HEK293T (cell line): ENCODE results near the gene CADM1.

Experiments
- ARNT ChIP-seq: fragments of 450-650 bp; IDR thresholded peaks from 2 replicates; pipeline ENCODE4 v1.6.1; 2017; ENCODE audit warnings: mild to moderate bottlenecking
- BHLHE40 ChIP-seq: fragments of 450-650 bp; IDR thresholded peaks from 2 replicates; pipeline ENCODE4 v1.6.1; 2016; ENCODE audit warnings: mild to moderate bottlenecking, moderate library complexity, borderline replicate concordance
- HDGF ChIP-seq: fragments of 450-650 bp; IDR thresholded peaks from 2 replicates; pipeline ENCODE4 v1.6.1; 2017; ENCODE audit warnings: antibody characterized with exemption, borderline replicate concordance
- SP1 ChIP-seq: fragments of 450-650 bp; IDR thresholded peaks from 2 replicates; pipeline ENCODE4 v1.6.1; 2017

DNA sequence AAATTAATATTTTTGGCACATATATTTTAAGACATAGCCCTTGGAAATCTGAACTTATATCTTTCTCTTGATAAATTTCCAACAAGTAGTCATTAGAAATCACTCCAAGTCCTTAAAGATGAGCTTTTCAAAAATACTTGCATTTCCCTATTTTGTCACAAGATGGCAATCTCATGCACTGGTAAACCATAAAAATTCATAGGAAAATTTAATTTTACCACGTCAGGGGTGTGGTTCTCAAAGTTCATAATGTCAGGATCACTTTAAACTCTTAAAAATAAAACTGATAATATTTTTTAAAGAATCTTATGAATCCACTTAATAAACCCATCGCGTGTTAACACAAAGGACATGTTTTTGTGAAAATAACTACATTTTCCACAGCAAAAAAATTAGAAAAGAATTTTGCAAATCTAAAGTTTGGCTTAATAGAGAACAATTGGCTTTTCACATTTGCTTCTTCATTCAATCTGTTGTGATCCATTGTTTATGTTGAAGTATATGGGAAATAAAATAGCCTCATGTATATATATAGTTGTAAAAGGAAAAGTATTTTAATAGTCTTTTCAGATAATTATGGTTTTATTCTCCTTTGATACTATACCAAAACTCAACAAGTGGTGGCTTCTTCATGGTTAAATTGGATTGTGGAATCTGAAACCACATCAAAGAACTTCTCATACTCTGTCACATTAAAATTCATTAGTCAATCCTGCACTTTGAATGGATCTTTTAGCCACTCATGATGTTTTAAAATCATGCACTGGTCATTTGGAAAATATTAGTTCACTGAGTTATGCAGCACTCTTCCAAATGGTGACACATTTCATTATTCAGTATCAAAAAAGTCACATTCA is 169.1 kb downstream of the CADM1 start:
- no peak for TF ChIP-seq BHLHE40
- TF ChIP-seq SP1 = no peak
- no peak for TF ChIP-seq HDGF
- TF ChIP-seq ARNT = no peak
